ENCODE measurements around the gene SLC2A9.

DNA sequence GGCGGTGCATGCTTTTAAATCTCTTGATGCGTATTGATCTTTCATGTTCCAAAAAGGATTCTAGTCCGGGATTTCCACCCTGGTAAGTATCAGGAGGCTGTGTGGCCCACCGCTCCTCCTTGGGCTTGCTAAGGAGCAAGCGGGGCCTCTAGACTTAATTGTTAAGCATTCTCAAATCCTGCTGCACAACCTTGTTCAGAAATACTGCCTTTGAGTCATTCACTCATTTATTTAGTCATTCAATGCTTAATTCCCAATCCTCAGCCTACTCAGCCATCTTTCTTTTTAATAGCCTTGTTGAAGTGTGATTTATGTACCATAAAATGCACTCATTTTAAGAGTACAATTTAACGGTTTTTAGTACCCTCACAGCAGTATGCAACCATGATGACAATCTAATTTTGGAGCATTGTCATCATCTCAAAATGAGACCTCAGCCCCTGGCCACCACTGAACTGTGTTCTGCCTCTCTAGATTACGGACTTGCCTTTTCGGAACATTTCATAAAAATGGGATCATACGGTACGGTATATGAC is 15.6 kb upstream of the SLC2A9 start:
- TF ChIP-seq SUZ12 (IDR thresholded peaks at IDR 0.05; ENCODE audit: extremely low read depth, insufficient read depth, insufficient read length) (no peak), YY1 (IDR thresholded peaks at IDR 0.05; ENCODE audit: insufficient read depth, insufficient read length) (no peak), ZNF274 (IDR thresholded peaks at IDR 0.05; ENCODE audit: low read depth, low read length) (no peak)

Data from NT2/D1 (cell line).